GM12872 (cell line): ENCODE measurements around the gene ACCSL.
A peak's percentile ranks its signal among the peaks of the same experiment; 100 is the strongest.

Experiments
- CTCF ChIP-seq: IDR thresholded peaks from 3 replicates; pipeline ENCODE4 v1.5.1; 2011; ENCODE audit warnings: low read depth, mild to moderate bottlenecking, low read length, moderate library complexity; ENCODE audit not compliant: insufficient read depth

The ACCSL gene

DNA sequence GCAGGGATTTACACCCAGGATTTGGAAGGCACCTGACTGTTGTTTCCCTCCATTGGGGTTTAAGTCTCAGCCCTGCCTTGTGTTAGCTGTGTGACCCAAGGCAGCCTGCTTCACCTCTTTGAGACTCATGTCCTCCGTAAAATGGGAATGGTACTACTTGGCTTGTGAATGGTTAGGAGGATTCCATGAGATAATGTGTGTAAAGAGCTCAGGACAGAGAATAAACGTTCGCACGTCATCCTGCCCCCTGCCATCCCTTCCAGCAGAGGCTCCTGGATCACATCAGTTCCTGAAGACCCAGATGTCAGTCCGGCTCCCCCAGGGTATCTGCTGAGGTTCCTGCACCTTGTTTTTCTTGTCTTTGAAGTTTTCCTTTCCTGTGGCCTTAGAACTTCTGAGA, 16.8 kb upstream of the ACCSL start:
- TF ChIP-seq CTCF = no peak

- no peak for TF ChIP-seq CTCF
Observed at GRCh38 chr11:44031549-44031948, 16.2 kb upstream of the ACCSL start.

DNA sequence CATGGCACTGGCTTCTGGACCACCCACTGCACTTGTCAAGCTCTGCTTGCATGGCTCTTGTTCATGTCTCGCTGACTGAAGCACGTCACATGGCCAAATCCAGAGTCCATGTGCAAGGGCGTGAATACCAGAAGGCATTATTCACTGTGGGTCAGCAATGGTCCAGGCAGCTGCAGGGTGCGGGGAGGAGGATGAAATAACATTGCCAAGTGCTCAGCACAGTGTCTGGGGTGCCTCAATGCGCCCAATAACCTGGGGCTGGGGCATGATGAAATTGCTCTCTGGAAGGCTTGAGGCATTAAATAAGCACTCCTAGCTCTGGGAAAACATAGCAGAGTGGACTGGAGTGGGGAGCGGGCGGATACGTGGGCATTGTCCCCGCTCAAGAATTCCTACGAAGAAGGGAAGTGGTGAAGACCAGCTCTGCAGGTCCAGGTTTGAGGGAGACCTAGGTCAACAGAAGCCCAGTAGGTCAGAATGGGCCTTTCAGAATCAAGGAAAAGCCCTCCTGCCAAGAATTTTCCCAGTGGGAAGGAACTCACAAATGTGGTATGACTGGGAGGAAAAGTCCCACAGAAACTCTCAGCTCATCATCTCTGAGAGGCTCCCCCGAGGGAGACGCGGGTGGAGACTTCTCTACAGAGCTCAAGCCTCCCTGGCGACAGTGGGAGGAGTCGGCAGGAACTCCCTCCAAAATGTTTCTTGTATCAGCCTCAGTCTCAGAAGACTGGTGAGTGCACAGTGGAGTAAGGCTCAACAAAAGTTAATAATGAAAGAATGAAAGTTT, 15.3 kb upstream of the ACCSL start:
- TF ChIP-seq CTCF = no peak

GRCh38 chr11:44033411-44033850, 14.3 kb upstream of the ACCSL start:
- TF ChIP-seq CTCF = no peak

DNA sequence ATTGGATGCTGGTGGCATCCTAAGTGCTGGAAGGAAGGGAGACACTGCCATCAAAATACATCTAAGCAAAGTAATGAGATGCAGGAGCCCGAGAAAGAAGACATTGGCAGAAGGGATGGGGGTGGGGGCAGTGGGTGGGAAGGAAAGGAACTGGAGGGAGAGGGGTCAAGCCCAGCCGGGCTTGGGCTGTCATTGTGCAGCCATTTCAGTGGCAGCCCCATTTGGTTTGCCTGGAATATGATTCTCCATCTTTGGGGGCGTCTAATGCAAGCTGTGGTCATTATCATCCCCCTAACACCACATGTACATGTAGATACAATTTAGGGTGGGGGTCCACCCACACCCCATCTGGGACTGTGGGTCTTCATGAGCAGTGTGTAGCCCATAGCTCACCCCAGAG, 13.9 kb upstream of the ACCSL start:
- TF ChIP-seq CTCF = no peak

DNA sequence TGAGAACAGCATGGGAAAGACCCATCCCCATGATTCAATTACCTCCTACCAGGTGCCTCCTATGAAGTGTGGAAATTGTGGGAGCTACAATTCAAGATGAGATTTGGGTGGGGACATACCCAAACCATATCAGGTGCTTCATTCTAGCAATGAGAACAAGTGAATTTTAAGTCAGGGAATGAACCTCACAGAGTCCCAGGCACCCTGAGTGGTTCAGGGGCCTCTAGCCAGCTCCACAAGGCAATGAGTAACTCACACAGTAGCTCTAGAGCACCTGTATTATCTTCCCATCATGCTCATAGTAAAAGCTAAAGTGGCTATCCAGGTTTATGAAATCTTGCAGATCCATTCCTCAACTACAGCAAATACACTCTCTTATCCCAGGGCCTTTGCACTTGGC, 13.1 kb upstream of the ACCSL start:
- no peak for TF ChIP-seq CTCF

- peak; percentile 79 for TF ChIP-seq CTCF
Observed at GRCh38 chr11:44036811-44037657, 10.7 kb upstream of the ACCSL start.
